ENCODE measurements around the gene FAR1.
"Not testable (repeated sequence)": the region's sequence is repeated elsewhere in the genome, so short reads cannot be mapped to it uniquely, and the experiment has no call there.

Gene FAR1

GRCh38 chr11:13726456-13726855 lies 58.0 kb downstream of the FAR1 start:
- no peaks in the 10 kb centered on the region for H3K4me1 ChIP-seq (ENCODE audit: control insufficient read depth, insufficient read depth, low read length)
- no peaks in the 10 kb centered on the region for H3K36me3 ChIP-seq (ENCODE audit: control insufficient read depth, insufficient read depth, low read length)

GRCh38 chr11:13728076-13728475 lies 59.6 kb downstream of the FAR1 start:
- H3K4me3 ChIP-seq (ENCODE audit: low read length), result no peak overlapping the region
- no peaks in the 10 kb centered on the region for H3K27me3 ChIP-seq (ENCODE audit: control insufficient read depth, insufficient read depth, low read length)
- H3K9ac ChIP-seq (ENCODE audit: low read length), result no peak overlapping the region
- no peaks in the 10 kb centered on the region for H3K9me3 ChIP-seq (ENCODE audit: control insufficient read depth, low read length)
- H3K4me1 ChIP-seq (ENCODE audit: control insufficient read depth, insufficient read depth, low read length), result no peaks in the 10 kb centered on the region
- H3K36me3 ChIP-seq (ENCODE audit: control insufficient read depth, insufficient read depth, low read length), result no peaks in the 10 kb centered on the region

More at GRCh38 chr11:13726456-13726855, 58.0 kb downstream of the FAR1 start:
- Histone ChIP-seq H3K9ac (ENCODE audit: low read length) (no peak overlapping the region), H3K9me3 (ENCODE audit: control insufficient read depth, low read length) (no peaks in the 10 kb centered on the region), H3K4me3 (ENCODE audit: low read length) (no peak overlapping the region), H3K27me3 (ENCODE audit: control insufficient read depth, insufficient read depth, low read length) (no peaks in the 10 kb centered on the region)

- no peaks in the 10 kb centered on the region for H3K36me3 ChIP-seq (ENCODE audit: control insufficient read depth, insufficient read depth, low read length)
- H3K9ac ChIP-seq (ENCODE audit: low read length), result no peak overlapping the region
- H3K27me3 ChIP-seq (ENCODE audit: control insufficient read depth, insufficient read depth, low read length), result no peaks in the 10 kb centered on the region
- no peaks in the 10 kb centered on the region for H3K9me3 ChIP-seq (ENCODE audit: control insufficient read depth, low read length)
- no peaks in the 10 kb centered on the region for H3K4me1 ChIP-seq (ENCODE audit: control insufficient read depth, insufficient read depth, low read length)
- H3K4me3 ChIP-seq (ENCODE audit: low read length), result no peak overlapping the region
Measured at GRCh38 chr11:13734530-13734929, 66.1 kb downstream of the FAR1 start.

GRCh38 chr11:13745165-13745564 lies 76.7 kb downstream of the FAR1 start:
- Histone ChIP-seq H3K36me3 (ENCODE audit: control insufficient read depth, insufficient read depth, low read length) (no peaks in the 10 kb centered on the region), H3K9me3 (ENCODE audit: control insufficient read depth, low read length) (no peaks in the 10 kb centered on the region), H3K4me3 (ENCODE audit: low read length) (no peak overlapping the region), H3K27me3 (ENCODE audit: control insufficient read depth, insufficient read depth, low read length) (no peaks in the 10 kb centered on the region), H3K9ac (ENCODE audit: low read length) (no peak overlapping the region), H3K4me1 (ENCODE audit: control insufficient read depth, insufficient read depth, low read length) (no peaks in the 10 kb centered on the region)

- not testable (repeated sequence) for H3K27me3 ChIP-seq (ENCODE audit: control insufficient read depth, insufficient read depth, low read length); H3K36me3 ChIP-seq (ENCODE audit: control insufficient read depth, insufficient read depth, low read length); H3K4me3 ChIP-seq (ENCODE audit: low read length); H3K4me1 ChIP-seq (ENCODE audit: control insufficient read depth, insufficient read depth, low read length); H3K9me3 ChIP-seq (ENCODE audit: control insufficient read depth, low read length); H3K9ac ChIP-seq (ENCODE audit: low read length)
Measured at GRCh38 chr11:13753316-13753715, 84.8 kb downstream of the FAR1 start.

GRCh38 chr11:13759050-13759449 lies 90.6 kb downstream of the FAR1 start:
- Histone ChIP-seq H3K36me3 (ENCODE audit: control insufficient read depth, insufficient read depth, low read length) (no peaks in the 10 kb centered on the region), H3K4me1 (ENCODE audit: control insufficient read depth, insufficient read depth, low read length) (no peaks in the 10 kb centered on the region), H3K9ac (ENCODE audit: low read length) (no peak overlapping the region), H3K9me3 (ENCODE audit: control insufficient read depth, low read length) (no peaks in the 10 kb centered on the region), H3K27me3 (ENCODE audit: control insufficient read depth, insufficient read depth, low read length) (no peaks in the 10 kb centered on the region), H3K4me3 (ENCODE audit: low read length) (no peak overlapping the region)

GRCh38 chr11:13760115-13760514 lies 91.6 kb downstream of the FAR1 start:
- H3K9me3 ChIP-seq (ENCODE audit: control insufficient read depth, low read length), result no peaks in the 10 kb centered on the region
- no peaks in the 10 kb centered on the region for H3K27me3 ChIP-seq (ENCODE audit: control insufficient read depth, insufficient read depth, low read length)
- no peaks in the 10 kb centered on the region for H3K36me3 ChIP-seq (ENCODE audit: control insufficient read depth, insufficient read depth, low read length)

GRCh38 chr11:13761250-13761649 lies 92.8 kb downstream of the FAR1 start:
- Histone ChIP-seq H3K4me1 (ENCODE audit: control insufficient read depth, insufficient read depth, low read length) (no peaks in the 10 kb centered on the region), H3K4me3 (ENCODE audit: low read length) (no peak overlapping the region), H3K27me3 (ENCODE audit: control insufficient read depth, insufficient read depth, low read length) (no peaks in the 10 kb centered on the region), H3K9ac (ENCODE audit: low read length) (no peak overlapping the region), H3K36me3 (ENCODE audit: control insufficient read depth, insufficient read depth, low read length) (no peaks in the 10 kb centered on the region), H3K9me3 (ENCODE audit: control insufficient read depth, low read length) (no peaks in the 10 kb centered on the region)

More at GRCh38 chr11:13760115-13760514, 91.6 kb downstream of the FAR1 start:
- Histone ChIP-seq H3K9ac (ENCODE audit: low read length) (no peak overlapping the region), H3K4me1 (ENCODE audit: control insufficient read depth, insufficient read depth, low read length) (no peaks in the 10 kb centered on the region), H3K4me3 (ENCODE audit: low read length) (no peak overlapping the region)

- Histone ChIP-seq H3K4me3 (ENCODE audit: low read length) (no peak overlapping the region), H3K4me1 (ENCODE audit: control insufficient read depth, insufficient read depth, low read length) (no peaks in the 10 kb centered on the region), H3K9ac (ENCODE audit: low read length) (no peak overlapping the region), H3K27me3 (ENCODE audit: control insufficient read depth, insufficient read depth, low read length) (no peaks in the 10 kb centered on the region), H3K9me3 (ENCODE audit: control insufficient read depth, low read length) (no peaks in the 10 kb centered on the region), H3K36me3 (ENCODE audit: control insufficient read depth, insufficient read depth, low read length) (no peaks in the 10 kb centered on the region)
Measured at GRCh38 chr11:13761716-13762115, 93.2 kb downstream of the FAR1 start.

- no peak overlapping the region for H3K9ac ChIP-seq (ENCODE audit: low read length)
- H3K4me3 ChIP-seq (ENCODE audit: low read length), result no peak overlapping the region
- H3K9me3 ChIP-seq (ENCODE audit: control insufficient read depth, low read length), result no peaks in the 10 kb centered on the region
- H3K27me3 ChIP-seq (ENCODE audit: control insufficient read depth, insufficient read depth, low read length), result no peaks in the 10 kb centered on the region
- no peaks in the 10 kb centered on the region for H3K4me1 ChIP-seq (ENCODE audit: control insufficient read depth, insufficient read depth, low read length)
- no peaks in the 10 kb centered on the region for H3K36me3 ChIP-seq (ENCODE audit: control insufficient read depth, insufficient read depth, low read length)
Measured at GRCh38 chr11:13762718-13763117, 94.2 kb downstream of the FAR1 start.

GRCh38 chr11:13763341-13763740 lies 94.9 kb downstream of the FAR1 start:
- Histone ChIP-seq H3K27me3 (ENCODE audit: control insufficient read depth, insufficient read depth, low read length) (no peaks in the 10 kb centered on the region), H3K4me1 (ENCODE audit: control insufficient read depth, insufficient read depth, low read length) (no peaks in the 10 kb centered on the region), H3K36me3 (ENCODE audit: control insufficient read depth, insufficient read depth, low read length) (no peaks in the 10 kb centered on the region), H3K4me3 (ENCODE audit: low read length) (no peak overlapping the region), H3K9me3 (ENCODE audit: control insufficient read depth, low read length) (no peaks in the 10 kb centered on the region), H3K9ac (ENCODE audit: low read length) (no peak overlapping the region)

GRCh38 chr11:13765886-13766285 lies 97.4 kb downstream of the FAR1 start:
- Histone ChIP-seq H3K27me3 (ENCODE audit: control insufficient read depth, insufficient read depth, low read length) (no peaks in the 10 kb centered on the region), H3K4me3 (ENCODE audit: low read length) (no peak overlapping the region), H3K9me3 (ENCODE audit: control insufficient read depth, low read length) (no peaks in the 10 kb centered on the region), H3K9ac (ENCODE audit: low read length) (no peak overlapping the region), H3K4me1 (ENCODE audit: control insufficient read depth, insufficient read depth, low read length) (no peaks in the 10 kb centered on the region), H3K36me3 (ENCODE audit: control insufficient read depth, insufficient read depth, low read length) (no peaks in the 10 kb centered on the region)

GRCh38 chr11:13767471-13767870 lies 99.0 kb downstream of the FAR1 start:
- H3K4me3 ChIP-seq (ENCODE audit: low read length), result no peak overlapping the region
- no peaks in the 10 kb centered on the region for H3K27me3 ChIP-seq (ENCODE audit: control insufficient read depth, insufficient read depth, low read length)
- no peaks in the 10 kb centered on the region for H3K9me3 ChIP-seq (ENCODE audit: control insufficient read depth, low read length)
- H3K4me1 ChIP-seq (ENCODE audit: control insufficient read depth, insufficient read depth, low read length), result no peaks in the 10 kb centered on the region
- H3K9ac ChIP-seq (ENCODE audit: low read length), result no peak overlapping the region
- H3K36me3 ChIP-seq (ENCODE audit: control insufficient read depth, insufficient read depth, low read length), result no peaks in the 10 kb centered on the region

Measured in mucosa of stomach (tissue), 1 donor.